ENCODE data around the gene PRSS38. TPM values are rescaled to one million over a fixed set of nuclear protein-coding genes. Genes with fewer than 3 reads are reported as not detected.

The PRSS38 gene
- not detected for total RNA-seq (ENCODE audit: unreplicated experiment)
- long read RNA-seq = 0 reads

GRCh38 chr1:227815468-227816409, at the start of gene PRSS38:
PRSS38 (plus strand) TSS chr1:227815675; CDS start chr1:227815717, 42 bp downstream.
- Mint-ChIP-seq H3K36me3 (ENCODE audit: unreplicated experiment) (peaks cover 18% of the 10 kb centered on the region), H3K27me3 (ENCODE audit: unreplicated experiment) (peaks cover 4% of the 10 kb centered on the region), H3K27ac (ENCODE audit: unreplicated experiment) (no peak within 1 kb of the TSS), H3K4me1 (ENCODE audit: low read depth, unreplicated experiment) (no peaks in the 10 kb centered on the region), H3K9me3 (ENCODE audit: unreplicated experiment) (peaks cover 12% of the 10 kb centered on the region), H3K4me3 (ENCODE audit: unreplicated experiment) (no peak within 1 kb of the TSS)
- no peak for TF ChIP-seq CTCF (IDR thresholded peaks at IDR 0.05; ENCODE audit: partially characterized antibody, unreplicated experiment)
- no peak for DNase-seq

GRCh38 chr1:227766015-227766634, 49.4 kb upstream of the PRSS38 start:
- peaks cover 10% of the 10 kb centered on the region for H3K9me3 Mint-ChIP-seq (ENCODE audit: unreplicated experiment)
- TF ChIP-seq CTCF (IDR thresholded peaks at IDR 0.05; ENCODE audit: partially characterized antibody, unreplicated experiment) = no peak

GRCh38 chr1:227766653-227767277, 48.7 kb upstream of the PRSS38 start:
- Mint-ChIP-seq H3K27me3 (ENCODE audit: unreplicated experiment) (peaks cover 6% of the 10 kb centered on the region), H3K27ac (ENCODE audit: unreplicated experiment) (no peak overlapping the region), H3K4me3 (ENCODE audit: unreplicated experiment) (no peak overlapping the region), H3K9me3 (ENCODE audit: unreplicated experiment) (peaks cover 8% of the 10 kb centered on the region), H3K36me3 (ENCODE audit: unreplicated experiment) (peaks cover 8% of the 10 kb centered on the region), H3K4me1 (ENCODE audit: low read depth, unreplicated experiment) (peaks cover 13% of the 10 kb centered on the region)
- TF ChIP-seq CTCF (IDR thresholded peaks at IDR 0.05; ENCODE audit: partially characterized antibody, unreplicated experiment) = no peak
- no peak for DNase-seq

More at GRCh38 chr1:227766015-227766634, 49.4 kb upstream of the PRSS38 start:
- Mint-ChIP-seq H3K27me3 (ENCODE audit: unreplicated experiment) (peaks cover 8% of the 10 kb centered on the region), H3K4me3 (ENCODE audit: unreplicated experiment) (no peak overlapping the region), H3K4me1 (ENCODE audit: low read depth, unreplicated experiment) (peaks cover 17% of the 10 kb centered on the region), H3K36me3 (ENCODE audit: unreplicated experiment) (peaks cover 8% of the 10 kb centered on the region), H3K27ac (ENCODE audit: unreplicated experiment) (no peak overlapping the region)
- DNase-seq = no peak

- Mint-ChIP-seq H3K9me3 (ENCODE audit: unreplicated experiment) (peaks cover 8% of the 10 kb centered on the region), H3K4me1 (ENCODE audit: low read depth, unreplicated experiment) (peaks cover 16% of the 10 kb centered on the region), H3K27me3 (ENCODE audit: unreplicated experiment) (peaks cover 11% of the 10 kb centered on the region), H3K36me3 (ENCODE audit: unreplicated experiment) (peaks cover 8% of the 10 kb centered on the region), H3K4me3 (ENCODE audit: unreplicated experiment) (no peak overlapping the region), H3K27ac (ENCODE audit: unreplicated experiment) (no peak overlapping the region)
- TF ChIP-seq CTCF (IDR thresholded peaks at IDR 0.05; ENCODE audit: partially characterized antibody, unreplicated experiment) = no peak
- no peak for DNase-seq
Measured at GRCh38 chr1:227767401-227768124, 47.9 kb upstream of the PRSS38 start.

Measured in glutamatergic neuron (in vitro differentiated cells).